Activated T-cell treated with anti-CD3 and anti-CD28 coated beads, Interleukin-2, amount 50 U/mL, for 24 hours (primary cell): ENCODE data around the gene OGA.

ENCODE experiments used
- DNase-seq: peaks from one replicate; pipeline ENCODE4 v3.0.0-alpha.2; 2020
- H3K27ac Mint-ChIP-seq: 2 replicates; pipeline ENCODE4 v1.8.0; 2020; ENCODE audit warnings: mild to moderate bottlenecking, mixed read lengths
- H3K27me3 Mint-ChIP-seq: 2 replicates; pipeline ENCODE4 v1.8.0; 2020; ENCODE audit warnings: mixed read lengths
- H3K36me3 Mint-ChIP-seq: 2 replicates; pipeline ENCODE4 v1.8.0; 2020; ENCODE audit warnings: low read depth, mixed read lengths
- H3K4me1 Mint-ChIP-seq: 2 replicates; pipeline ENCODE4 v1.8.0; 2020; ENCODE audit warnings: low read depth, mixed read lengths
- H3K4me3 Mint-ChIP-seq: 2 replicates; pipeline ENCODE4 v1.8.0; 2020; ENCODE audit warnings: mild to moderate bottlenecking, moderate library complexity, mixed read lengths
- H3K9me3 Mint-ChIP-seq: 2 replicates; pipeline ENCODE4 v1.8.0; 2020; ENCODE audit warnings: mixed read lengths

Gene OGA

GRCh38 chr10:101748496-101748895 is 69.7 kb downstream of the OGA start:
- no peaks in the 10 kb centered on the region for H3K36me3 Mint-ChIP-seq
- no peaks in the 10 kb centered on the region for H3K4me1 Mint-ChIP-seq
- H3K27ac Mint-ChIP-seq, result no peak overlapping the region
- H3K9me3 Mint-ChIP-seq, result no peaks in the 10 kb centered on the region
- no peak overlapping the region for H3K4me3 Mint-ChIP-seq
- DNase-seq, result no peak
- peaks cover 9% of the 10 kb centered on the region for H3K27me3 Mint-ChIP-seq

GRCh38 chr10:101745074-101745696 is 73.1 kb downstream of the OGA start:
- Mint-ChIP-seq H3K4me1 (no peaks in the 10 kb centered on the region), H3K27me3 (peaks cover 6% of the 10 kb centered on the region), H3K9me3 (no peaks in the 10 kb centered on the region), H3K27ac (no peak overlapping the region), H3K4me3 (no peak overlapping the region), H3K36me3 (no peaks in the 10 kb centered on the region)
- no peak for DNase-seq

GRCh38 chr10:101744267-101744666 is 74.0 kb downstream of the OGA start:
- Mint-ChIP-seq H3K27ac (no peak overlapping the region), H3K4me3 (no peak overlapping the region), H3K27me3 (peaks cover 6% of the 10 kb centered on the region), H3K36me3 (no peaks in the 10 kb centered on the region), H3K4me1 (no peaks in the 10 kb centered on the region), H3K9me3 (no peaks in the 10 kb centered on the region)
- no peak for DNase-seq

- H3K27ac Mint-ChIP-seq, result no peak overlapping the region
- H3K4me3 Mint-ChIP-seq, result no peak overlapping the region
- peaks cover 6% of the 10 kb centered on the region for H3K27me3 Mint-ChIP-seq
- no peaks in the 10 kb centered on the region for H3K4me1 Mint-ChIP-seq
- DNase-seq, result no peak
- no peaks in the 10 kb centered on the region for H3K9me3 Mint-ChIP-seq
- H3K36me3 Mint-ChIP-seq, result no peaks in the 10 kb centered on the region
These were observed 76.3 kb downstream of the OGA start for GRCh38 chr10:101741938-101742337.

GRCh38 chr10:101736666-101737065 is 81.6 kb downstream of the OGA start:
- H3K4me1 Mint-ChIP-seq, result no peaks in the 10 kb centered on the region
- peaks cover 24% of the 10 kb centered on the region for H3K27me3 Mint-ChIP-seq
- no peak overlapping the region for H3K27ac Mint-ChIP-seq
- H3K4me3 Mint-ChIP-seq, result no peak overlapping the region
- no peaks in the 10 kb centered on the region for H3K9me3 Mint-ChIP-seq
- no peak for DNase-seq
- no peaks in the 10 kb centered on the region for H3K36me3 Mint-ChIP-seq
